ENCODE data around the gene MGST2. TPM values are rescaled to one million over a fixed set of nuclear protein-coding genes. Genes with fewer than 3 reads are reported as not detected.

MGST2 gene
- total RNA-seq, 2 donors from 2014 or later = 23.4 to 44.1 TPM

DNA sequence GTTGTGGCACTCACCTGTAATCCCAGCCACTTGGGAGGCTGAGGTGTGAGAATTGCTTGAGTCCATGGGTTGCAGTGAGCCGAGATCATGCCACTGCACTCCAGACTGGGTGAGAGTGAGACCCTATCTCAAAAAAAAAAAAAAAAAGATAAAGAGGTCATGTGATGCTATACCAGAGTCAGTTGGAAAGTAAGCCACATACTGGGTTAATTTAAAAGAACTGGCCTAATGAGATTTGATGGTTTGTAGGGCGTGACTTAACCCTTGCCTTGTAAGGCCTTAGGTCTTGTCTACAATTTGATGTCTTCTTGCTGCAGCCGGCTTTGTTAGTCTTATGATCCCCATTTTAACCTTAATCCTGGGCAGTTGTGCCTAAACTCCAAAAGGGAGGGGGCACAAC, 5.2 kb downstream of the MGST2 start:
- Histone ChIP-seq H3K36me3 (replicated peaks in 1 of 2; ENCODE audit: insufficient read depth in 1 of 2, low read depth in 2 of 2) (no peaks in the 10 kb centered on the region), H3K27ac (no peak overlapping the region), H3K9me3 (no peaks in the 10 kb centered on the region), H3K27me3 (no peaks in the 10 kb centered on the region), H3K4me3 (no peak overlapping the region), H3K4me1 (peaks cover 39% of the 10 kb centered on the region)
- DNase-seq (no peak), ATAC-seq (no peak)
- TF ChIP-seq, protein P1, sequence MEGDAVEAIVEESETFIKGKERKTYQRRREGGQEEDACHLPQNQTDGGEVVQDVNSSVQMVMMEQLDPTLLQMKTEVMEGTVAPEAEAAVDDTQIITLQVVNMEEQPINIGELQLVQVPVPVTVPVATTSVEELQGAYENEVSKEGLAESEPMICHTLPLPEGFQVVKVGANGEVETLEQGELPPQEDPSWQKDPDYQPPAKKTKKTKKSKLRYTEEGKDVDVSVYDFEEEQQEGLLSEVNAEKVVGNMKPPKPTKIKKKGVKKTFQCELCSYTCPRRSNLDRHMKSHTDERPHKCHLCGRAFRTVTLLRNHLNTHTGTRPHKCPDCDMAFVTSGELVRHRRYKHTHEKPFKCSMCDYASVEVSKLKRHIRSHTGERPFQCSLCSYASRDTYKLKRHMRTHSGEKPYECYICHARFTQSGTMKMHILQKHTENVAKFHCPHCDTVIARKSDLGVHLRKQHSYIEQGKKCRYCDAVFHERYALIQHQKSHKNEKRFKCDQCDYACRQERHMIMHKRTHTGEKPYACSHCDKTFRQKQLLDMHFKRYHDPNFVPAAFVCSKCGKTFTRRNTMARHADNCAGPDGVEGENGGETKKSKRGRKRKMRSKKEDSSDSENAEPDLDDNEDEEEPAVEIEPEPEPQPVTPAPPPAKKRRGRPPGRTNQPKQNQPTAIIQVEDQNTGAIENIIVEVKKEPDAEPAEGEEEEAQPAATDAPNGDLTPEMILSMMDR (IDR thresholded peaks at IDR 0.05) = no peak
- TF ChIP-seq POLR2A (IDR thresholded peaks at IDR 0.05) = no peak
- intact Hi-C loops (cut with DNase I) = no loop called here
- WGBS, 2 donors = 89% methylated on average over 3 of the region's 3 CpGs

DNA sequence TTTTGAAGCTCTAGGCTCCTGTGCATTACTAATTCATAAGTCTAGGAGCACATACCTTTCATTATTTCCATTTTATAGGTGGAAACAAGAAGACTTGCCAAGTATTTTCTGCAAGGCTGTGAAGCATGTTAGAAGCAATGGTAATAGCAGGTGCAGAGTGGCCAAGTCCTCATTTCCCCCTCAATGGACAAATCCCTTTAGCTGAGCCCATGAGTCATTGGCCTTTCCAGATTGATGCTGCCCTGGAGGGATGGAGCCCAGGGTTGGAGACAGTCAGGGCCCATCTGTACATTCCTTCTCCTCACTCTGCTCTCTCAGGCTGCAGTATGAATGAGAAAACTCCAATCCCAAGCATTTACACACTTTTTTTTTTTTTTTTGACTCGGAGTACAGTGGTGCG, 6.6 kb downstream of the MGST2 start:
- ATAC-seq = no peak
- WGBS, 2 donors = 89 to 93% methylated on average over 2 of the region's 2 CpGs
- Histone ChIP-seq H3K27me3 (no peaks in the 10 kb centered on the region), H3K9me3 (no peaks in the 10 kb centered on the region), H3K4me3 (no peak overlapping the region), H3K4me1 (peaks cover 28% of the 10 kb centered on the region), H3K27ac (no peak overlapping the region), H3K36me3 (replicated peaks in 1 of 2; ENCODE audit: insufficient read depth in 1 of 2, low read depth in 2 of 2) (no peaks in the 10 kb centered on the region)
- DNase-seq = no peak
- TF ChIP-seq, protein P1 (IDR thresholded peaks at IDR 0.05) = no peak
- TF ChIP-seq POLR2A (IDR thresholded peaks at IDR 0.05) = no peak
- intact Hi-C loops (cut with DNase I) = no loop called here

DNA sequence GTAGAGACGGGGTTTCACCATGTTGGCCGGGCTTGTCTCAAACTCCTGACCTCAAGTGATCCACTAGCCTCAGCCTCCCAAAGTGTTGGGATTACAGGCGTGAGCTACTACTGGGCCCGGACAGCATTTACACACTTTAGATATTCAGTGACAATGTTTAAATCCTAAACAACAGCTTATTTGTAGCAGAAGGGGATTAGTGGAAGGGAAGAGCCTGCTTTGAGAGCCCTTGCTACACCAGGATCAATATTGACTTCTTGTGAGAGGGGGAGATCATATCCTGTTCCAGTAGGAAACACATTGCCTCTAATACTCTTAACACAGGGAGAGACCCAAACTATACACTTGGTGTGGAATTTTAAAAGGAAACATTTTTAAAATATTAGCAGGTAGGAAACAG, 7.1 kb downstream of the MGST2 start:
- intact Hi-C loops (cut with DNase I) = no loop called here
- DNase-seq (no peak), ATAC-seq (no peak)
- no peak for TF ChIP-seq POLR2A (IDR thresholded peaks at IDR 0.05)
- TF ChIP-seq, protein P1 (IDR thresholded peaks at IDR 0.05) = no peak
- Histone ChIP-seq H3K36me3 (replicated peaks in 1 of 2; ENCODE audit: insufficient read depth in 1 of 2, low read depth in 2 of 2) (no peaks in the 10 kb centered on the region), H3K4me3 (no peak overlapping the region), H3K27ac (no peak overlapping the region), H3K4me1 (peaks cover 23% of the 10 kb centered on the region), H3K9me3 (no peaks in the 10 kb centered on the region), H3K27me3 (no peaks in the 10 kb centered on the region)
- 95 to 97% methylated on average over 4 of the region's 4 CpGs for WGBS, 2 donors

DNA sequence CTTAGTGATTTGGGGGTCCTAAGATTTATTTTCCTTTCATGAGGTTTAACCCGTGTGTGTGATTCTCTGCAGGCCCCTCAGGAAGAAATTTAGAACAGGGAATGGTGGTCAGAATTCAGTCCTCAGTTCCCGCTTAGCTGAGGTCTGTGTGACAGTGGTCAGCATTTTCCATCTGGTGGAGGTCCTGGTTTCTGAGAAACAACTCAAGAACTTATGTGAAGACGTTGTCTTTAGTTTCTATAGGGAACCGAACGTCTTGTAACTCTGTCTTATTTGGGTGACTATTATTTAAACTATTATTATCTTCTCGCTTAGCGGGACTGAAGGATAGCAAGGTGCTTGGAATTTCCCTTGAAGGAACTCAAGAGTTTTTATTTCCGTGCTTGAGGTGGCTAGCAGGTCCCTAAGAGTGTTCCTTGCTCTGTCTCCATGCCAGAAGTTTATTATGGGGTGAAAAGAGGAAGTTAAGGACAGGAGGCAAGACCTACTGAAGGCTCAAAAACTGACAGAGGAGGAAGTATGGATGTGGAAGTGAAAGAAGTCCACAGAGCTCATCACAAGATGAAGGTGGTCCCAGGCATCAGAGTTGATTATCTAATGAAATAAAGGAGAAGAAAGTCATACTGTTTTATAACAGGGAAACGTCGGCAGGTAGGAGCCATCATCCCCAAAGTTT, 9.4 kb downstream of the MGST2 start:
- WGBS, 2 donors = 87 to 94% methylated on average over 10 of the region's 10 CpGs
- H3K27ac ChIP-seq = peak overlapping the region in 1 of 4 donors; percentile 34
- no peak for DNase-seq
- no peak for TF ChIP-seq POLR2A (IDR thresholded peaks at IDR 0.05)
- TF ChIP-seq, protein P1 (IDR thresholded peaks at IDR 0.05) = no peak
- intact Hi-C loops (cut with DNase I) = no loop called here
- no peaks in the 10 kb centered on the region for H3K9me3 ChIP-seq
- no peaks in the 10 kb centered on the region for H3K4me1 ChIP-seq
- no peaks in the 10 kb centered on the region for H3K27me3 ChIP-seq
- peaks cover 0 to 3% of the 10 kb centered on the region in 2 donors for H3K36me3 ChIP-seq (replicated peaks in 1 of 2; ENCODE audit: insufficient read depth in 1 of 2, low read depth in 2 of 2)
- no peak overlapping the region for H3K4me3 ChIP-seq
- no peak for ATAC-seq

DNA sequence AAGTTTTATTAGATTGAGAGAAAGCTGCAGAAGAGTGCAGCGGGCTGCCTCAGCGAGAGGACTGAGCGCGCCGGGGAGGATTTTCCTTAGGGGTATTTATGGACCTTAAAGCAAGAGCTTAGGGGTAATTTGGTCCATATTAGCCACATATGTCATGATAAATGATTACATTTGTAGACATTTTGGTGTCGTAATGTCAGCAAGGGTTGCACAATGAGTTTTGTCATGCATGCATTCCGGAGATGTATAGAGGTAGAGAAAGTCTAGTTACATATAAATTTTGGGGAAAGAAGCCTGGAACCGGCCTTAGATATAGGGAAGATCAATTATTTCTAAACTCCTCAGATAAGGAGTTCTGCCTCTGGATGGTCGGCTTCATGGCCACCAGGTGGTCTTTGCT, 10.0 kb downstream of the MGST2 start:
- WGBS, 2 donors = 84 to 93% methylated on average over 9 of the region's 9 CpGs
- no peak for DNase-seq
- Histone ChIP-seq H3K9me3 (no peaks in the 10 kb centered on the region), H3K4me3 (no peak overlapping the region), H3K27me3 (no peaks in the 10 kb centered on the region), H3K27ac (peak overlapping the region in 1 of 4 donors; percentile 32), H3K4me1 (no peaks in the 10 kb centered on the region), H3K36me3 (replicated peaks in 1 of 2; ENCODE audit: insufficient read depth in 1 of 2, low read depth in 2 of 2) (peaks cover 0 to 3% of the 10 kb centered on the region in 2 donors)
- TF ChIP-seq POLR2A (IDR thresholded peaks at IDR 0.05) = no peak
- TF ChIP-seq, protein P1 (IDR thresholded peaks at IDR 0.05) = no peak
- ATAC-seq = no peak
- intact Hi-C loops (cut with DNase I) = no loop called here

Data from body of pancreas (tissue), 4 donors.